GM12872 (cell line): ENCODE measurements around the gene PRIMA1.

Experiments used
- CTCF ChIP-seq: IDR thresholded peaks from 3 replicates; pipeline ENCODE4 v1.5.1; 2011; ENCODE audit warnings: low read depth, mild to moderate bottlenecking, low read length, moderate library complexity; ENCODE audit not compliant: insufficient read depth

Gene PRIMA1

DNA sequence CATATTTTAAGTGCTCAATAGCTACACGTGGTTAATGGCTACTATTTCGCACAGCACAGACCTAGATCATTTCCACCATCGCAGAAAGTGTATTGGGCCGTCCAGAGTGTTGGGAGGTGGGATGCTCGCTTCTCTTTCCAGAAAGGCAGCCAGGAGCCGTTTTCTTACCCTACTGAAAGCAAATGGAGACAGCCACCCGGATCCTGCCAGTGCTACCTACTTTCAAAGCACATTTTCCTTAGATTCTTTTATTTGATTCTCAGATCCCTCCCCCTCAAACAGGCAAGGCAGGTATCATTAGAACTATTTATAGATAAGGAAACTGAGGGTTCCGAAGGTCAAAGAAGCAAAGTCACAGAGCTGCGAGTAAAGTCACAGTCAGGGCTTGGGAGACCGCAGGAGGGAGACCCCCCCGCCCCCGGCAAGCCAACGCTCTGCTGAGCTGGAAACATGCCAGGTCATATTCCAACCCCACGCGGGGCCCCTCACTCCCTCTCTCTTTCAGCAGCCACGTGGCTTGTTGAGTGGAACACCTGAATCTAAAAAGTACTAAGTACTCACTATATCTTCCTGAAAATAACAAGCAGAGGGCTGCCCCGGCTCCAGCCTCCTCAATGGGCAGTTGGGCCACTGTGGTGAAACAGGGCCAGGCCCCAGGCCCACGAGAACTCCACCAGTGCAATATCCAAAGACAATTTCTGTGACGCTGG is 36.2 kb downstream of the PRIMA1 start:
- TF ChIP-seq CTCF = no peak

- TF ChIP-seq CTCF = no peak
Observed at GRCh38 chr14:93749076-93749420, 39.2 kb downstream of the PRIMA1 start.

DNA sequence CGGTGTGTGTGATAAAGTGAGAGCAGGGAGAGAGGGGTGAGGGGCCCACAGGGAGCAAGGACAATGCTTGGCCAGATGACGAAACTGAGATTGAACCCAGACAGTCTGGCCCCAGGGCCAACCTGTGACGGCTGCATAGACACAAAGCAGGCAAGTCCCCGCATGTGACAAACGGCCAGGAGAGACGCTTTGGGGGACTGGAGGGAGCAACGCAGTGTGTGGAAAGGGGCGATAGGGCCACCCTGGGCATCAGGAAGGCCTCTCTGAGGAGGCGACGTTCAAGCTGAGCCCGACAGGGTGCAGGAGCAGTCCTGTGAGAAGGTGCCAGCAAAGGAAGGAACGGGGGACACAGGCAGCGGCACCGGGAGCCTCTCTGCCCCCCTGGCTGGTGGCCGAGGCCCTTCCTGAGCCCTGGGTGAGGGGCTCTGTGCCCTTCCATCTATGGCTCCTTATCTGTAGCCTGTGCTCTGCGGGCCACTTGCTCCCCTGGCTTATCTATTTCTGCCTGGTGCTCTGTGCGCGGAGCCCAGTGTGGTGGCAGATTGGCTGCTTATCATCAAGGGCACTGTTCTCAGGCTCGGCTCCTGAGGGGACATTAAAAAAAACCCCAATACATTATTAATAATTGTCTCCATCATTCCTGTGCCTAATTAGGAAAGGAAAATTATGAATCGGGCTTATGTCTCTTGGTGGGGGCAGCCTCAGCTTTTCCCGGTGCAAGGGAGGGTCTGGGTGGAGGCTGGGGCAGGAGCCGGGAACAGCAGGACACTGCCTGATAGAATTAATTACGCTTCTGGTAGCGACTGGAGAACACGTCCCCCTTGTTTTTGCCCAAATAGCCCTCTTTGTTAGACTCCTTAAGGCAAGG is 39.8 kb downstream of the PRIMA1 start:
- no peak for TF ChIP-seq CTCF

DNA sequence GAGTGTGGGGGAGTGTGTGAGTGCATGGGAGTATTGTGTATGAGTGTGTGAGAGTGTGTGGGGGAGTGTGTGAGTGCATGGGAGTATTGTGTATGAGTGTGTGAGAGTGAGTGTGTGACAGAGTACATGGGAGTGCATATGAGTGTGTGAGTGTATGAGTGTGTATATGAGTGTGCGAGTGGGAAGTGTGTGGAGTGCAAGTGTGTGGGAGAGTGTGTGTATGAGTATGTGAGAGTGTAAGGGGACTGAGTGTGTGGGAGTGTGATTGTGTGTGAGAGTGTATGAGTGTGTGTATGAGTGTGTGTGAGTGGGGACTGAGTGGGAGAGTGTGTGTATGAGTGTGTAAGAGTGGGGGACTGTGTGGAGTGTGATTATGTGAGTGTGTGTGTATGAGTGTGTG is 40.7 kb downstream of the PRIMA1 start:
- TF ChIP-seq CTCF = no peak

GRCh38 chr14:93747102-93747501 is 41.2 kb downstream of the PRIMA1 start:
- TF ChIP-seq CTCF = no peak

DNA sequence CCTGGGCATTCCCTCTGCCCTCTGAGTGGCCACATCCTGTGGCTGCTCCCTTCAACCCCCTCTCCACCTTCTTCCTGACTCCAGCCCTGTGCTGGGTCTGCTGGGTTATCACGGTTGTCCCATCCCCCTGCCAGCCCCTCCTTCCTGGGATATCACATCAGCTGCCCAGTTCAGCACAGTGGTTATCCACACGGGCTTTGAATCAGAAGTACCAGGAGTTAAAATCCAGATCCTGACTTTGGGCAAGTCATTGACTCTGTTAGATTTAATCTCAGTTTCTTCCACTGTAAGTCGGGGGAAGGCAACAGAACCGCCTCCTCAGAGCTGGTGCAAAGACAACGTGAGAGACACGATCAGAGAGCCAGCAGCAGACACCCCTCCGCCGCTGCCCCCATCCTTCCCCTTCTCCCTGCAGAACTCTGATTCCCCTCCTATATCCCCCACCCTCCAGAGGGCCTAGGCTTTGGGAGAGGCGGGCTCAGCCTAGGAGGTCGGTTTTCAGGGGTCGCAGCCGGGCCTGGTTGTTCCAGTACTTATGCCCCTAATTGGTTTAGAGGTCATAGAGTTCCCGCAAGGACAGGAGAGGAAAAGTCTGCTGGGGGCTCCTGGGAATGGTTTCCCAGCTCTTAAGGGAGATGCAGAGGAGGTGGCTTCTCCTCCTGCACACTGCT is 42.5 kb downstream of the PRIMA1 start:
- no peak for TF ChIP-seq CTCF

GRCh38 chr14:93744876-93745275 is 43.4 kb downstream of the PRIMA1 start:
- TF ChIP-seq CTCF = no peak
